HG03558 (cell line): ENCODE data around the gene DGKQ.
"Not testable (repeated sequence)": the region's sequence is repeated elsewhere in the genome, so short reads cannot be mapped to it uniquely, and the experiment has no call there.

ENCODE experiments used
- ATAC-seq: cut with Tn5 transposase; IDR thresholded peaks from one replicate; pipeline ENCODE4 v1.9.1; 2021; ENCODE audit warnings: moderate number of reproducible peaks; ENCODE audit not compliant: unreplicated experiment; ENCODE audit errors: extremely low read depth

The DGKQ gene

DNA sequence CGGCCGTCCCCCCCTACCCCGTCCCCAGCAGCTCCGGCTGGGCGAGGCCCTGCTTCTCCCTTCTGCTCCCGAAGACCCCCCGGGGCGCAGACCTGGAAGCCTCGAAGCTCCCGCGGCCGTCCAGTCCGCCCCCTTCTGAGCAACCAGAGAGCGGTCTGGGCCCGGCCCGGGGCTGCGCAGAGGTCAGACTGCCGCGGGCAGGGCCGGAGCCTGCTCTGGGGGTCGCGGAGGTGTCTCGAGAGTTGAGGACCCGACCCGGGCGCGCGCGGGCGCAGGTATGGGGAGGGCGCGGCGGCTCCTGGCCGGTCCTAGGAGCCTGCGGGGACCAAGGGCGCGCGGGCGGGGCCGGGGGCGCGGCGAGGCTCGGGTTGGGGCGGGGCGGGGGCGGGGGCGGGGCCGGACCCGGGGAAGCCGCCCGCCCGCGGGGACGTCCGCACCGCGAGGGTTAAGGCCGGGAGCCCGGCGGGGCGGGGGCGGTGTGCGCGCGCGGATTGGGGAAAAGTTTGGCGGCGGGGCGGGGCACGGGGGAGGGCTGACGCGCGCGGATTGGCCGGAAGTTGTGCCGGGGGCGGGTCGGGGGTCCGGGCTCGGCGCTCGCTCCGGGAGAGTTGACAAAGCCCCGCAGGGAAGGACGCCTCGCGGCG, 37.8 kb upstream of the DGKQ start, which contains the start of gene FGFRL1:
FGFRL1 (plus strand) TSS at position 605 of the 644 bp plus-strand sequence. CDS start 860 bp downstream, outside the sequence.
- ATAC-seq: no peak

DNA sequence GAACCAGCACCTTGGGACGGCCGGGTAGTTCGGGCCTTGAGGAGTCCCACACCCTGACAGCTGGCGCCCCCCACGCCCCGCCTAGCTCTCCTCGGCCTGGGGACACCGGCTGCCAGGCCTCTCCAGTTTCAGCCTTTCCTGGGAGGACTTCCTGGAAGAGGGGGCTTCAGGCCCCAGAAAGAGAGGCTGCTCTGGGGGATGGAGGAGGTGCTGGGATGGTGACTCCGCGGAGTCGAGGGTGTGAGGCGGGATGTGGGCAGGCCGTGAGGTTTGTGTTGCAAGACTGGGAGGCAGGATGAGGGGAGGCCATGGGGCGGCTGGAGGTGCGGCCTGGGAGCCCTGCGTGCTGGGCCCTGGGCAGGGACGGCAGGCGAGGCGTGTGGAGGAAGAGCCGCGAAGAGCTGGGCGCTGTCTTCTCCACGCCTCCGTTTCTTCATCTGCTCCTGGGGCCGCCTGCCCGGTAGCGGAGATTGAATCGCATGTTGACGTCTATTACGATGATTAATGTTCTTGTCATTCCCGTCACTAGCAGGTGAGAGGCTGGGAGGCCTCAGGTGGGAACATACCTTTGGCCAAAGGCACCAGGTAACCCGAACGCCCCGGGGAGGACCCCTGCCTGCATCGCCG, 37.1 kb upstream of the DGKQ start:
- ATAC-seq: no peak

DNA sequence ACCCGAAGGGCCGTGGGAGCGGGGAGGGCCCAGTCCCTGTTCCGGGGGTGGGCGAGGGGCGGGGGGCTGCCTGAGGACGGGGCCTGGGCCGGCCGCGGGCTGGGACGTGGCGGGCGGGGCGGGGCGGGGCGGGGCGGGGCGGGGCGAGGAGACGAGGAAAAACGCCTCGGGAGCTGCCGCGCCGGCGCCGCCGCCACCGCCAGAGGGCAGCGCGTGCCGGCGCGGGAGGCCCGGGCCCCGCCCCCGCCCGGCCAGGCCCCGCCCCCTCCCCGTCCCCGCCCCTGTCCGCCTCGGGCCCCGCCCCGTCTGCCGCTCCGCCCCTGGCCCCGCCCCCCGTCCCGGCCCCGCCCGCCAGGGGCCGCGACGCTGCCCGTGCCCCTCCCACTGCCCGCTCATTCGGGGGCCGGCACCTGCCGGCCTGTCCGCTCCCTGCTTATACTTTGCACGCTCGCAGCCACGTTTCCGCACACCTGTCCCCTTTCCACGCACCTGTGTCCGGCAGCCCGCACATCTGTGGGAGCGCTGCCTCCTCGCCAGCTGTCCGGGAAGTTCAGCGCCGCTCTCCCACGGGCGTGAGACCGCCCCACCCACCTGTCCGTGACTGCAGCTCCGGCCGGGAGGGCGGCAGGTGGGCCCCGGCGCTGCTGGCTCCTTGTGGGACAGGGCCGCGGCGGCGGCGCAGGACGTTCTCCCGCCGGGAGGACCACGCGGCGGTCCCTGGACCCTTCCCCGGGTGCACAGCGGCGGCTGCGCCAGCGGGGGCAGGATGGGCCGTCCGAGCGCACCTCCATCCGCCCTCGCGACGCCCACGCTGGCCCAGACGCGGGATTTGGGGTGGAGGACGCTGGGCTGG, 36.4 kb upstream of the DGKQ start:
- ATAC-seq: no peak

DNA sequence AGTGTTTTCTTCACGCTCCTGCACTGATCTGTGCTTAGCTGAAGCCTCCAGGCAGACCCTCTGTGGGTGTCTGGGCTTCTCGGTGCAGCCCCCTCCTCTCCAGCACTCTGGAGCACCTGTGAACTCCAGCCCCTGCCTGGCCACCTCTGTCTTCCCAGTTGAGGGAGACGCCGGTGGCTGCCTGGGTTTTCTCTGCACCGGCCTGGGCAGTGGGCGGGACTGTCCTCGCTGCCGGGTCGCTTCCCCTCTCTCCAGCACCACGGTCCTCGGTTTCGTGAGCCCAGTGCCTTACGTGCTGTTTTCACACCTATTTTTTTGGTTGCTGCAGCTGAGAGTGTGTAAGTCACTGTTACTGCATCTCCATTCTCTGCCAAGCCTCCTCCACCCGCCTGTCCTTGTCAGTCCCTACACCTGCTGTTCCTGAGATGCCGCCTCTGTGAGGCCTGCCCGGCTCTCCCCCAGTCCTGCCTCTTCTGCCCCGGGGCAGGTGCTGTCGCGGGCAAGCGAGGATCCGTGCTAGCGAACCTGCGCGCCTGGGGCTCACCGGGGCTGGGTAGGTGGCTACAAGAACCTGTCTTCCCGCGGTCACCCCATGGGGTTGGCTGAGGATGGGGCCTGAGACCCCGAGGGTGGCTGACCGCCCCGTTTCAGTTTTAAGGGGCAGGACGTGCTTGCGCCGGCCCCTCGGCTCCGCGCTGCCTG, 35.6 kb upstream of the DGKQ start:
- no peak for ATAC-seq

DNA sequence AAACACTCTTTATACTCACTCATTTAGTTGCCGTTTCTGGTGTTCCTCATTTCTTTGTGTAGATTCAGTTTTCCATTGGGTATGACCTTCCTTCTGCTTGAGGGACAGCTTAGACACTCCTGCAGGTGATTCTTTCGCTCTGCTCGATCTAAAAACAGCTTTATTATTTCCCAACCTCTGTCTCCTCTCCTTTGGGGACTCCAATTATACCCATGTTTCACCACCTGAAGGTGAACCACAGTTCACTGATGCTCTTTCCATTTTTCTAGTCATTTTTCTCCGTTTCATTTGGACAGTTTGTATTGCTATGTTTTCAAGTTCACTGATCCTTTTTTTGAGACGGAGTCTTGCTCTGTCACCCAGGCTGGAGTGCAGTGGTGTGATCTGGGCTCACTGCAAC, 33.5 kb upstream of the DGKQ start:
- ATAC-seq: no peak

- no peak for ATAC-seq
Observed at GRCh38 chr4:1004557-1005485, 31.5 kb upstream of the DGKQ start.

GRCh38 chr4:1004071-1004418, 30.7 kb upstream of the DGKQ start:
- ATAC-seq: no peak

DNA sequence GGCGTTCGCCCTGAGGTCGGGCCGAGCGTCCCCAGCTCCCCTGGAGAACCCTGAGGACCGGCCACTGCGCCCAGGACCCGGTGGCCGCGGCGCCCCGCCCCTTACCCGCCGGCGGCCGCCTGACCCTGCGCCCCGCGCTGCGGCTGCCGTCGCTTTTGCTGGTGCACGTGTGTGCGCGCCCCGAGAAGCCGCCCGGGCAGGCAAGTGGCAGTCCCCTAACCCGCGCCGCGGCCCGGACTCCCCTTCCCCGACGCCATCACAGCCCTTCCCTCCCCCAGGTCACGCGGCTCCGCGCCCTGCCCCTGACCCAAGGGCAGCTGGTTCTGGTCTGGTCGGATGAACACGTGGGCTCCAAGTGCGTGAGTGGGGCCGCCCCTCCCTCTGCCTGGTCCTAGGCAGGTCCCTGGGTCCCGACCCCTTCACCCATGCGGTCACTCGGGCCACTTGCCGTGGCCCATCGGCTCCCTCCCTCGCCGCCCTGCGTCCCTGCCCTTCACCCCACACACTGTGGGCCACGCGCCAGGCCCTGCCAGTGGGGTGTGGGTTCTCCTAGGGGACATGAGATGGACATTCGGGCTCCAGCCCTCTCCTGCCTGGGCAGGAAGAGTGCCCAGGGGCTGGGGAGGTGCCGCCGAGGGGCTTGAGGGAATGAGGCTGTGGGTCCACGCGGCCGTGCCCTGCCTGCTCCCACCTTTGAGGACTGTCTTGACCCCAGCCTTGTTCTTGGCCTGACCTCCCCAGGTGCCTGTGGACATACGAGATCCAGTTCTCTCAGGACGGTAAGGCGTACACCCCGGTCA, 30.1 kb upstream of the DGKQ start:
- no peak for ATAC-seq

- no peak for ATAC-seq
Observed at GRCh38 chr4:1002631-1003251, 29.4 kb upstream of the DGKQ start.

GRCh38 chr4:1002131-1002630, 28.8 kb upstream of the DGKQ start:
- no peak for ATAC-seq

DNA sequence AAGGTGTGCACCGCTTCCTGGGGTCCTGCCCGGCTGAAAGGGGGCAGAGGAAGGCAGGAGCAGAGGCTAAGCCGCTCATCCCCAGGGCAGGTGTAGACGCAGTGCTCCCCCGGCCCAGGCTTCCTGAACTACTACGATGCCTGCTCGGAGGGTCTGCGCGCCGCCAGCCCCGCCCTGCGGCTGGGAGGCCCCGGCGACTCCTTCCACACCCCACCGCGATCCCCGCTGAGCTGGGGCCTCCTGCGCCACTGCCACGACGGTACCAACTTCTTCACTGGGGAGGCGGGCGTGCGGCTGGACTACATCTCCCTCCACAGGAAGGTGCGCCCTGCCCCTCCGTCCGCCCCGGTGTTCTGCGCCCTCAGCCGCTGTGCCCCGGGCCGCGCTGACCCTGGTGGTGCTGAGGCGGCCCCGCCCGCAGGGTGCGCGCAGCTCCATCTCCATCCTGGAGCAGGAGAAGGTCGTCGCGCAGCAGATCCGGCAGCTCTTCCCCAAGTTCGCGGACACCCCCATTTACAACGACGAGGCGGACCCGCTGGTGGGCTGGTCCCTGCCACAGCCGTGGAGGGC, 28.3 kb upstream of the DGKQ start:
- ATAC-seq: no peak

GRCh38 chr4:1000686-1001260, 27.4 kb upstream of the DGKQ start:
- ATAC-seq: no peak

GRCh38 chr4:999882-1000425, 26.6 kb upstream of the DGKQ start:
- ATAC-seq: no peak

- not testable (repeated sequence) for ATAC-seq
Observed at GRCh38 chr4:999240-999863, 26.0 kb upstream of the DGKQ start.

DNA sequence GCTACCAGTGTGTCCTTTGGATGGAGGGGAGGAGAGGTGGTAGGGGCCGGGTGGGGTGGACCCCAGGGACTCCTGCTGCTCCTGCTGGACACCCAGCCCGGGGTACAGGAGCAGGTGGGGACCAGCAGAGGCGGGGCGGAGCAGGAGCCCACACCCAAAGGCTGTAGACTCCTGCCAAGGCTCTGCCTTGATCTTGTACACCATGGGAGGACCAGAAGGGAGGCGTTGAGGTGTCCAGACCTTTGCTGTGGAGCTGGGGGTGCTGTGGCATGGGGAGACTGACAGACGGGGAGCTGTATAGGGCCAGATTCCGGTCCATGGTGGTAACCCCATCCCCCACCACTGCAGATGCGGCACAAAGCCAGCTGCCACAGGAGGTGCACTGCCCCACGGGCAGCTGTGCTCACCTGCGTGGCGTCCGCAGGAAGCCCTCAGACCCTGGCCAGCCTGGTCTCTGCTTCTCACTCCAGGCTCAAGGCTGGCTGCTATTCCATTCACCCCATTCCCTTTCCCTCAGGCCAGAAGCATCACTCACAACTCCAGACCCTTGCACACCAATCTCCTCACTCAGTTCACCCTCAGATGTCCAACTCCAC, 24.8 kb upstream of the DGKQ start:
- no peak for ATAC-seq

- ATAC-seq: no peak
Observed at GRCh38 chr4:997375-998071, 24.2 kb upstream of the DGKQ start.
